Measurements from ENCODE around the gene ARRDC1.

ARRDC1 gene

GRCh38 chr9:137642118-137642601 lies 36.7 kb downstream of the ARRDC1 start:
- DNase-seq = no peak

- DNase-seq = no peak
Measured at GRCh38 chr9:137642892-137643291, 37.4 kb downstream of the ARRDC1 start.

GRCh38 chr9:137643921-137644320 lies 38.4 kb downstream of the ARRDC1 start:
- no peak for DNase-seq

- no peak for DNase-seq
Measured at GRCh38 chr9:137645211-137645610, 39.7 kb downstream of the ARRDC1 start.

- no peak for DNase-seq
Measured at GRCh38 chr9:137646341-137646740, 40.9 kb downstream of the ARRDC1 start.

- DNase-seq = no peak
Measured at GRCh38 chr9:137647096-137647714, 41.7 kb downstream of the ARRDC1 start.

GRCh38 chr9:137648396-137648795 lies 42.9 kb downstream of the ARRDC1 start:
- no peak for DNase-seq

- DNase-seq = no peak
Measured at GRCh38 chr9:137649553-137649952, 44.1 kb downstream of the ARRDC1 start.

- DNase-seq = no peak
Measured at GRCh38 chr9:137650259-137650658, 44.8 kb downstream of the ARRDC1 start.

GRCh38 chr9:137650779-137651178 lies 45.3 kb downstream of the ARRDC1 start:
- DNase-seq = no peak

- no peak for DNase-seq
Measured at GRCh38 chr9:137656416-137656815, 50.9 kb downstream of the ARRDC1 start.

- no peak for DNase-seq
Measured at GRCh38 chr9:137657606-137658005, 52.1 kb downstream of the ARRDC1 start.

GRCh38 chr9:137658781-137659180 lies 53.3 kb downstream of the ARRDC1 start:
- DNase-seq = no peak

- no peak for DNase-seq
Measured at GRCh38 chr9:137660144-137660543, 54.7 kb downstream of the ARRDC1 start.

- no peak for DNase-seq
Measured at GRCh38 chr9:137663584-137663983, 58.1 kb downstream of the ARRDC1 start.

GRCh38 chr9:137664676-137665075 lies 59.2 kb downstream of the ARRDC1 start:
- DNase-seq = no peak

Data from CD4-positive, alpha-beta T cell treated with Interleukin-21 for 1 hour (primary cell).